Measurements from ENCODE around the gene UBAC1.
A peak's percentile ranks its signal among the peaks of the same experiment; 100 is the strongest.

GRCh38 chr9:135992486-135993408 lies 31.6 kb upstream of the UBAC1 start:
- TF ChIP-seq, protein P1, sequence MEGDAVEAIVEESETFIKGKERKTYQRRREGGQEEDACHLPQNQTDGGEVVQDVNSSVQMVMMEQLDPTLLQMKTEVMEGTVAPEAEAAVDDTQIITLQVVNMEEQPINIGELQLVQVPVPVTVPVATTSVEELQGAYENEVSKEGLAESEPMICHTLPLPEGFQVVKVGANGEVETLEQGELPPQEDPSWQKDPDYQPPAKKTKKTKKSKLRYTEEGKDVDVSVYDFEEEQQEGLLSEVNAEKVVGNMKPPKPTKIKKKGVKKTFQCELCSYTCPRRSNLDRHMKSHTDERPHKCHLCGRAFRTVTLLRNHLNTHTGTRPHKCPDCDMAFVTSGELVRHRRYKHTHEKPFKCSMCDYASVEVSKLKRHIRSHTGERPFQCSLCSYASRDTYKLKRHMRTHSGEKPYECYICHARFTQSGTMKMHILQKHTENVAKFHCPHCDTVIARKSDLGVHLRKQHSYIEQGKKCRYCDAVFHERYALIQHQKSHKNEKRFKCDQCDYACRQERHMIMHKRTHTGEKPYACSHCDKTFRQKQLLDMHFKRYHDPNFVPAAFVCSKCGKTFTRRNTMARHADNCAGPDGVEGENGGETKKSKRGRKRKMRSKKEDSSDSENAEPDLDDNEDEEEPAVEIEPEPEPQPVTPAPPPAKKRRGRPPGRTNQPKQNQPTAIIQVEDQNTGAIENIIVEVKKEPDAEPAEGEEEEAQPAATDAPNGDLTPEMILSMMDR (IDR thresholded peaks at IDR 0.05), result peak in 1 of 5 experiments; percentile 14
- no peak for TF ChIP-seq POLR2A (IDR thresholded peaks at IDR 0.05)
- TF ChIP-seq EP300 (IDR thresholded peaks at IDR 0.05), result peak; percentile 12 to 73
